ENCODE measurements around the gene USP10.

DNA sequence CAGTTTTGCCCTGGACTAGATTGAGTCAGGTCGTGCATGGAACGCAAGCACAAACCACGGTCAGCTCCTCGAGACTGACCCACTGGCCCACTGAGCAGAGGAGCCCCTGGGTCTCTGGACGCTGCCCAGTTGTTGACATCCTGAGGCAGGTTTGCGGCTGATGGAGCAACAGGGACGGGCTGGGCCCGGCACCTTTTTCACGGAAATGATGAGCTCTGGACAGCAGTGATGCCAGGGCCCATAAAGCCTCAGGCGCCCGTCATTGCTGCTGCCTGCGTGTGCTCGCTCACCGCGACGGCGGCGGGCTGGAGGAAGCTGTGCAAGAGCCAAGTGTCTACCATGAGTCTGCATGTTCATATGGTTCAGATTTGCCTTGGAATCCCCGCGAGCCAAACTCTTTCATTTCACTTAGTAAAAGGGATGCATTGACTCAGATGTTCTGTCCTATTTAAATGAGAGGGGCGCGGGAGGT lies 89.2 kb downstream of the USP10 start:
- no peak for TF ChIP-seq ARNTL (CRISPR knock-in tag; IDR thresholded peaks at IDR 0.05; ENCODE audit: borderline replicate concordance, low read depth)
- no peak for TF ChIP-seq ZC3H10 (CRISPR knock-in tag; IDR thresholded peaks at IDR 0.05)
- no peak for TF ChIP-seq SNAI2 (CRISPR knock-in tag; IDR thresholded peaks at IDR 0.05)
- TF ChIP-seq, protein P1, sequence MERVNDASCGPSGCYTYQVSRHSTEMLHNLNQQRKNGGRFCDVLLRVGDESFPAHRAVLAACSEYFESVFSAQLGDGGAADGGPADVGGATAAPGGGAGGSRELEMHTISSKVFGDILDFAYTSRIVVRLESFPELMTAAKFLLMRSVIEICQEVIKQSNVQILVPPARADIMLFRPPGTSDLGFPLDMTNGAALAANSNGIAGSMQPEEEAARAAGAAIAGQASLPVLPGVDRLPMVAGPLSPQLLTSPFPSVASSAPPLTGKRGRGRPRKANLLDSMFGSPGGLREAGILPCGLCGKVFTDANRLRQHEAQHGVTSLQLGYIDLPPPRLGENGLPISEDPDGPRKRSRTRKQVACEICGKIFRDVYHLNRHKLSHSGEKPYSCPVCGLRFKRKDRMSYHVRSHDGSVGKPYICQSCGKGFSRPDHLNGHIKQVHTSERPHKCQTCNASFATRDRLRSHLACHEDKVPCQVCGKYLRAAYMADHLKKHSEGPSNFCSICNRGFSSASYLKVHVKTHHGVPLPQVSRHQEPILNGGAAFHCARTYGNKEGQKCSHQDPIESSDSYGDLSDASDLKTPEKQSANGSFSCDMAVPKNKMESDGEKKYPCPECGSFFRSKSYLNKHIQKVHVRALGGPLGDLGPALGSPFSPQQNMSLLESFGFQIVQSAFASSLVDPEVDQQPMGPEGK (CRISPR knock-in tag; IDR thresholded peaks at IDR 0.05; ENCODE audit: borderline replicate concordance) = no peak

Data from SK-N-SH treated with all-trans-retinoic acid at 6 μM for 48 hours (cell line).